Liver (tissue), 9 donors: ENCODE data around the gene TRPM2. TPM values are rescaled to one million over a fixed set of nuclear protein-coding genes. Genes with fewer than 3 reads are reported as not detected.
"Not testable (repeated sequence)": the region's sequence is repeated elsewhere in the genome, so short reads cannot be mapped to it uniquely, and the experiment has no call there.

Experiments used
- DNase-seq: peaks from one replicate; pipeline ENCODE4 v3.0.0-alpha.2; 2017; ENCODE audit warnings: low spot score
- H3K27ac ChIP-seq, 2 donors: one replicate each; pipeline ENCODE4 v1.7.0; 2013; ENCODE audit warnings: inconsistent platforms in 2 of 2, low read length in 2 of 2, control low read depth in 1 of 2, low read depth in 1 of 2, mild to moderate bottlenecking in 1 of 2
- H3K27me3 ChIP-seq, 4 donors: one replicate each; pipeline versions ENCODE4 v1.6.1 to v1.7.0; 2013; ENCODE audit warnings: low read length in 3 of 4, inconsistent platforms in 1 of 4, mild to moderate bottlenecking in 1 of 4, moderate library complexity in 1 of 4; ENCODE audit not compliant: control insufficient read depth in 4 of 4, insufficient read depth in 4 of 4
- H3K36me3 ChIP-seq, 4 donors: one replicate each; pipeline versions ENCODE4 v1.6.1 to v1.7.0; 2013; ENCODE audit warnings: low read length in 3 of 4, mild to moderate bottlenecking in 3 of 4, low read depth in 1 of 4, moderate library complexity in 1 of 4; ENCODE audit not compliant: control insufficient read depth in 4 of 4, insufficient read depth in 3 of 4
- H3K4me1 ChIP-seq, 4 donors: one replicate each; pipeline versions ENCODE4 v1.6.1 to v1.7.0; 2013; ENCODE audit warnings: low read length in 3 of 4, mild to moderate bottlenecking in 3 of 4, moderate library complexity in 1 of 4; ENCODE audit not compliant: control insufficient read depth in 4 of 4, insufficient read depth in 4 of 4
- H3K4me3 ChIP-seq, 3 donors: one replicate each; pipeline versions ENCODE4 v1.6.1 to v1.7.0; 2013; ENCODE audit warnings: low read length in 3 of 3, control low read depth in 1 of 3, low read depth in 1 of 3, mild to moderate bottlenecking in 1 of 3
- H3K9ac ChIP-seq, 2 donors: one replicate each; pipeline ENCODE4 v1.7.0; 2013; ENCODE audit warnings: low read length in 2 of 2, mild to moderate bottlenecking in 2 of 2, moderate library complexity in 2 of 2, control low read depth in 1 of 2, low read depth in 1 of 2
- H3K9me3 ChIP-seq, 4 donors: one replicate each; pipeline versions ENCODE4 v1.6.1 to v1.7.0; 2013; ENCODE audit warnings: low read length in 3 of 4; ENCODE audit not compliant: control insufficient read depth in 4 of 4
- EGR1 ChIP-seq, 2 donors: IDR thresholded peaks; 2 replicates each; pipeline ENCODE4 v1.6.1; 2016 to 2018; ENCODE audit warnings: antibody characterized with exemption in 2 of 2, low read depth in 2 of 2
- FOXA1 ChIP-seq: IDR thresholded peaks from 2 replicates; pipeline ENCODE4 v1.6.1; 2016; ENCODE audit warnings: antibody characterized with exemption
- FOXA2 ChIP-seq: IDR thresholded peaks from 2 replicates; pipeline ENCODE4 v1.6.1; 2016; ENCODE audit warnings: antibody characterized with exemption
- GABPA ChIP-seq, 2 donors: IDR thresholded peaks in 1 of 2; conservative IDR thresholded peaks in 1 of 2; 2 replicates each; pipeline ENCODE4 v1.6.1; 2016; ENCODE audit warnings: antibody characterized with exemption in 2 of 2, mild to moderate bottlenecking in 1 of 2, moderate library complexity in 1 of 2
- HNF4A ChIP-seq, 2 donors: conservative IDR thresholded peaks; 2 replicates each; pipeline ENCODE4 v1.6.1; 2016; ENCODE audit warnings: antibody characterized with exemption in 2 of 2, mild to moderate bottlenecking in 2 of 2
- JUND ChIP-seq, 2 donors: IDR thresholded peaks; 2 replicates each; pipeline ENCODE4 v1.6.1; 2016; ENCODE audit warnings: antibody characterized with exemption in 2 of 2
- RAD21 ChIP-seq, 2 donors: IDR thresholded peaks; 2 replicates each; pipeline ENCODE4 v1.6.1; 2016; ENCODE audit warnings: antibody characterized with exemption in 2 of 2, mild to moderate bottlenecking in 2 of 2
- RXRA ChIP-seq, 2 donors: IDR thresholded peaks; 2 replicates each; pipeline ENCODE4 v1.6.1; 2017 to 2018; ENCODE audit warnings: antibody characterized with exemption in 2 of 2, mild to moderate bottlenecking in 1 of 2
- SP1 ChIP-seq: IDR thresholded peaks from 2 replicates; pipeline ENCODE4 v1.6.1; 2018; ENCODE audit warnings: antibody characterized with exemption, mild to moderate bottlenecking
- TAF1 ChIP-seq: conservative IDR thresholded peaks from 2 replicates; pipeline ENCODE4 v1.6.1; 2016; ENCODE audit warnings: antibody characterized with exemption, mild to moderate bottlenecking
- YY1 ChIP-seq: IDR thresholded peaks from 2 replicates; pipeline ENCODE4 v1.6.1; 2016; ENCODE audit warnings: antibody characterized with exemption, mild to moderate bottlenecking
- WGBS: extraction: QIAGEN DNeasy Blood & Tissue Kit; methylation state at CpG from one replicate; pipeline ENCODE4 v1.1.7; 2013; 5-methylcytosine and 5-hydroxymethylcytosine counted together
- polyA plus RNA-seq, 2 donors: library from polyadenylated mRNA; stranded (reverse) in 1 of 2; unstranded in 1 of 2; fragments of 200-250 nt in 1 of 2; fragments of >200 nt in 1 of 2; fragmentation: Nextera tagmentation in 1 of 2; extraction: Ambion mirVana in 1 of 2; gene quantifications; one replicate each; pipeline versions ENCODE4 v1.2.1 to v1.2.3, GENCODE V29; 2013 to 2015
- total RNA-seq, 2 donors: library from RNA; depleted of rRNA; stranded (reverse); fragments of >200 nt; gene quantifications; one replicate each; pipeline ENCODE4 v1.2.3, GENCODE V29; 2014
- TF ChIP-seq, protein P1 (sequence below): IDR thresholded peaks from 2 replicates; pipeline ENCODE4 v1.6.1; 2016; ENCODE audit warnings: antibody characterized with exemption
- TF ChIP-seq, protein P2 (sequence below): IDR thresholded peaks from 2 replicates; pipeline ENCODE4 v1.6.1; 2016; ENCODE audit warnings: antibody characterized with exemption, mild to moderate bottlenecking
- donor health status: healthy.
- donor health status: healthy.
- donor health status: healthy.
- donor health status: healthy.
- donor health status: healthy.

TRPM2 gene
- total and polyA plus RNA-seq, 4 donors = 0.43 to 1.3 (median 0.63) TPM

DNA sequence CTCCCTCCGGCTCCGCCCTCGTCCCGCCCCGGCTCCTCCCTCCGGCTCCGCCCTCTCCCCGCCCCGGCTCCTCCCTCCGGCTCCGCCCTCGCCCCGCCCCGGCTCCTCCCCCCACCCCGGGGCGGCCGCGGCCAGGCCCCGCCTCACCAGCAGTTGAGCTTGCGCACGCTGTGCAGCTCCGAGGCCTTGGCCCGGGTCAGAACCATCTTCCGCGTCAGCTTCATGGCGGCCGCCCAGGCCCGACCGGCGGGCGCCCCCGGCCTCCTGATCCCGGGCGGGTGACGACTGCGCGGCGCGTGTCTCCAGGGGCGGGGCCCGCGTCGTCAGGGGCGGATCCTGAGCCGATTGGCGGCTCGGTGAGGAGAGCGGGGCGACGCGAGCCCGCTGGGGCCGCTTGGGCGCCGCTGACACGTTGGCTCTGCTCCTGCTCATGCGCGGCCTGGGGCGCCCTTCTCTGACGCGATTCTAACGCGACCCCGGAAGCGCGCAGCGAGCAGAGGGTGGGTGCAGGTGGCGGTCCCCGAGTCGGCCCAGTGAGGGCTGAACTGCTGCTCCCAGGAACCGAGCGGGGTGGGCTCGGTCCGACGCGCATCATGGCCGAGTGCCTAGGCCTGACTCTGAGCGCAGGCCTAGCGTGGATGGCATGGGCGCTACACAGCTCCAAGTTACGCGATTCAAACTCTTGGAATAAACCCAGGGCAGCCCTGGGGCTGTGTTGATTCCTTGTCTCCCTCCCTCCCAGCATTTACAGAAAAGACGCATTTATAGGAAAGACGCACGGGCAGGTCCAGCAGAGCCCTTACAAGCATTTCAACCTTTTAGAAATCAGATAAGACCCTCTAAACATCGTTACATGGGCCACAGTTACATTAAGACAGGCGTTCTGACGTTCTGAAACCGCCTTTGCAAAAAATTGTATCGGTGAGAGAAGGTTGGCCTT, 14.2 kb upstream of the TRPM2 start, which contains the start of gene CFAP410:
Gene CFAP410, minus strand, starts transcription at position 420 of the 940 bp plus-strand sequence. Its CDS starts 196 bp downstream, at position 224.
- Histone ChIP-seq H3K27me3 (no peaks in the 10 kb centered on the region), H3K36me3 (peaks cover 0 to 7% (median 4%) of the 10 kb centered on the region in 4 donors), H3K4me3 (peak within 1 kb of the TSS; percentile 81 to 95 (median 93)), H3K9me3 (no peaks in the 10 kb centered on the region), H3K9ac (peak within 1 kb of the TSS; percentile 73 to 89), H3K4me1 (peaks cover 0 to 17% (median 14%) of the 10 kb centered on the region in 4 donors), H3K27ac (peak within 1 kb of the TSS; percentile 93 to 96)
- DNase-seq = peak; percentile 93
- WGBS = 2% methylated on average over 90 of the region's 90 CpGs
- TF ChIP-seq FOXA2 (no peak), JUND (IDR thresholded peaks at IDR 0.05) (no peak), RAD21 (IDR thresholded peaks at IDR 0.05) (peak in 1 of 2 donors; percentile 8), HNF4A (conservative IDR thresholded peaks at IDR 0.05) (peak in 1 of 2 donors; percentile 11), GABPA (IDR thresholded peaks at IDR 0.05 in 1 of 2, conservative IDR thresholded peaks at IDR 0.05 in 1 of 2) (peak in 1 of 2 donors; percentile 66), FOXA1 (peak; percentile 50), SP1 (peak; percentile 31), YY1 (peak; percentile 81), RXRA (IDR thresholded peaks at IDR 0.05) (peak in 1 of 2 donors; percentile 22), TAF1 (no peak), EGR1 (IDR thresholded peaks at IDR 0.05; ENCODE audit: low read depth in 2 of 2) (peak in 1 of 2 donors; percentile 59)
- TF ChIP-seq, protein P1, sequence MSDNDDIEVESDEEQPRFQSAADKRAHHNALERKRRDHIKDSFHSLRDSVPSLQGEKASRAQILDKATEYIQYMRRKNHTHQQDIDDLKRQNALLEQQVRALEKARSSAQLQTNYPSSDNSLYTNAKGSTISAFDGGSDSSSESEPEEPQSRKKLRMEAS = peak; percentile 48
- TF ChIP-seq, protein P2, sequence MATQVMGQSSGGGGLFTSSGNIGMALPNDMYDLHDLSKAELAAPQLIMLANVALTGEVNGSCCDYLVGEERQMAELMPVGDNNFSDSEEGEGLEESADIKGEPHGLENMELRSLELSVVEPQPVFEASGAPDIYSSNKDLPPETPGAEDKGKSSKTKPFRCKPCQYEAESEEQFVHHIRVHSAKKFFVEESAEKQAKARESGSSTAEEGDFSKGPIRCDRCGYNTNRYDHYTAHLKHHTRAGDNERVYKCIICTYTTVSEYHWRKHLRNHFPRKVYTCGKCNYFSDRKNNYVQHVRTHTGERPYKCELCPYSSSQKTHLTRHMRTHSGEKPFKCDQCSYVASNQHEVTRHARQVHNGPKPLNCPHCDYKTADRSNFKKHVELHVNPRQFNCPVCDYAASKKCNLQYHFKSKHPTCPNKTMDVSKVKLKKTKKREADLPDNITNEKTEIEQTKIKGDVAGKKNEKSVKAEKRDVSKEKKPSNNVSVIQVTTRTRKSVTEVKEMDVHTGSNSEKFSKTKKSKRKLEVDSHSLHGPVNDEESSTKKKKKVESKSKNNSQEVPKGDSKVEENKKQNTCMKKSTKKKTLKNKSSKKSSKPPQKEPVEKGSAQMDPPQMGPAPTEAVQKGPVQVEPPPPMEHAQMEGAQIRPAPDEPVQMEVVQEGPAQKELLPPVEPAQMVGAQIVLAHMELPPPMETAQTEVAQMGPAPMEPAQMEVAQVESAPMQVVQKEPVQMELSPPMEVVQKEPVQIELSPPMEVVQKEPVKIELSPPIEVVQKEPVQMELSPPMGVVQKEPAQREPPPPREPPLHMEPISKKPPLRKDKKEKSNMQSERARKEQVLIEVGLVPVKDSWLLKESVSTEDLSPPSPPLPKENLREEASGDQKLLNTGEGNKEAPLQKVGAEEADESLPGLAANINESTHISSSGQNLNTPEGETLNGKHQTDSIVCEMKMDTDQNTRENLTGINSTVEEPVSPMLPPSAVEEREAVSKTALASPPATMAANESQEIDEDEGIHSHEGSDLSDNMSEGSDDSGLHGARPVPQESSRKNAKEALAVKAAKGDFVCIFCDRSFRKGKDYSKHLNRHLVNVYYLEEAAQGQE = peak; percentile 56

DNA sequence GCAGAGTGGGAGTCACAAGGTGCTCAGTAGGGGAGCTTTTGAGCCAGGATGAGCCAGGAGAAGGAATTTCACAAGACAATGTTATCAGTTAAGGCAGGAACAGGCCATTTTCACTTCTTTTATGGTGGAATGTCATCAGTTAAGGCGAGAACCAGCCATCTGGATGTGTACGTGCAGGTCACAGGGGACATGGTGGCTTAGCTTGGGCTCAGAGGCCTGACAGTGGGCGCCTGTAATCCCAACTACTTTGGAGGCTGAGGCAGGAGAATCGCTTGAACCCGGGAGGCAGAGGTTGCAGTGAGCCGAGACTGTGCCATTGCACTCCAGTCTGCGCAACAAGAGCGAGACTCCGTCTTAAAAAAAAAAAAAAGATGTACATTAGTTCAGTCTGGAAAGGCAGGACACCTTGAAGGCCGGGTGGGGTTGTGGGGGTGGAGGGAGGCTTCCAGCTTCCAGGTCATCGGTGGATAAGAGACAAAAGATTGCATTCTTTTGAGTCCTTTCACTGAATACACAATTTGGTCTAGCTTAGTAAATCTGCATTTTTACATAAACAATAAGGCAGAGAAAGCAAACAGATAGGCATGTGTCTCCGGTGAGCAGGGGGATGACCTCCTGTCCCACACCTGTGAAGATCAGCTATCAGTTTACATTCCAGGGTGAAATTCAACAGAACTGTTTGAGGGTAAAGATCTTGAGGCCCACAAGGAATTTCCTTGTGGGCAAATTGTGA, 11.5 kb upstream of the TRPM2 start:
- 79% methylated on average over 12 of the region's 12 CpGs for WGBS
- not testable (repeated sequence) for H3K4me3 ChIP-seq, H3K9ac ChIP-seq, H3K9me3 ChIP-seq, H3K36me3 ChIP-seq, H3K27me3 ChIP-seq, H3K27ac ChIP-seq, DNase-seq
- H3K4me1 ChIP-seq = peaks cover 0 to 17% (median 14%) of the 10 kb centered on the region in 4 donors

DNA sequence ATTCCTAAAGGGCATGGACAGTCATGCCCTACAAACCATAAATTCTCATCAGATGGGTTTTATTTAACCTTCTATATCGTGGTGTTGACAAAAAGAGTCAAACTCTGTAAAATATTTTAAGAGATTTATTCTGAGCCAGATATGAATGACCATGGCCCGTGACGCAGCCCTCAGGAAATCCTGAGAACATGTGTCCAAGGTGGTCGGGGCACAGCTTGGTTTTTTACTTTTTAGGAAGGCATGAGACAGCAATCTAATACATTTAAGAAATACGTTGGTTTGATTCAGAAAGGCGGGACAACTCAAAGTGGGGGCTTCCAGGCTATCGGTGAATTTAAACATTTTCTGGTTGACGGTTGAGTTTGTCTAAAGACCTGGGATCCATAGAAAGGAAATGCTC, 10.4 kb upstream of the TRPM2 start:
- not testable (repeated sequence) for H3K4me3 ChIP-seq, DNase-seq, H3K9ac ChIP-seq, H3K36me3 ChIP-seq, H3K9me3 ChIP-seq, H3K27me3 ChIP-seq, H3K27ac ChIP-seq
- H3K4me1 ChIP-seq = peaks cover 0 to 14% (median 10%) of the 10 kb centered on the region in 4 donors
- 86% methylated on average over 8 of the region's 8 CpGs for WGBS
